NB4 (cell line): Measurements from ENCODE around the gene CYRIA.

ENCODE experiments used
- DNase-seq: peaks from one replicate; pipeline ENCODE4 v3.0.0; 2010; ENCODE audit warnings: low read depth
- H3K4me3 ChIP-seq: one replicate; pipeline ENCODE4 v1.5.1; 2011; ENCODE audit warnings: mild to moderate bottlenecking, low read depth, low read length, moderate library complexity
- MYC ChIP-seq: IDR thresholded peaks from 2 replicates; pipeline ENCODE4 v1.6.1; 2011; ENCODE audit warnings: low read depth, low read length
- POLR2A ChIP-seq: IDR thresholded peaks from 2 replicates; pipeline ENCODE4 v1.6.1; 2011; ENCODE audit warnings: mild to moderate bottlenecking; ENCODE audit not compliant: insufficient read length; ENCODE audit errors: extremely low read depth
- TF ChIP-seq, protein P1 (sequence below): IDR thresholded peaks from 2 replicates; pipeline ENCODE4 v1.6.1; 2011; ENCODE audit warnings: low read depth, low read length
- TF ChIP-seq, protein P2 (sequence below): IDR thresholded peaks from one replicate; pipeline ENCODE4 v1.5.1; 2012; ENCODE audit warnings: low read depth, low read length

Gene CYRIA

DNA sequence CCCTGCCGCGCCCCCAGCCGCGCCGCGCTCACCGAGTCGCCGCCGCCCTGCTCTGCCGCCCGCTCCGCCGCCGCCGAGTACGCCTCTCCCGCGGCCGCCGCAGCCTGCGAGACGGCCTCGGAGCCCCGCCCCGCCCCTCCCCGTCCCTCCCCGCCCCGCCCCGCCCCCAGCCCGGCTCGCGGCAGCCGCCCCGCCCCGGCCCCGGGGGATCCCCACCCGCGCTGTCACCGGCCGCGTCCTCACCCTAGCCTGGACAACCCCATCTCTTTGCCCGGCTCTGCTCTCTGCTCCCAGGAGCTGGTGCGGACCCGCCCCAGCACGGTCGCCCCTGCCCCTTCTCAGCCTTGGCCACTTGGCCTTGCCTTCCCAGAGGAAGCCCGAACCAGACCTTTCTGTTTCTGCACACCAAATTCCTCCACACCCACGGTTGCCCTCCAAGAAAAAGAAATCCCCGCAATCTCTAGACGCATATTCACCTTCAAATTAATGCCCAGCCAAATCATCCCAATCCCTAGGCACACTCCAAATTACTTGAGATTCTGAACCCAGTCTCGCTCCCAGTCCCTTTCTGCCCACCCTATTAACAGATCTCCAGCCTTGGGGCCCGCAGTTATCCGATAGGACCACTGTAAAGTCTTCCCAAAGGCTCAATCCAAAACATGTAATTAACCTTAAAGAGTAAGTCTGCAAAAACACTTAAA, at the start of gene CYRIA:
Gene CYRIA (minus strand): TSS at position 87 of the 701 bp plus-strand sequence. CDS start 77,715 bp downstream, outside the sequence.
- H3K4me3 ChIP-seq = peak within 1 kb of the TSS; percentile 68
- TF ChIP-seq MYC = no peak
- TF ChIP-seq, protein P1, sequence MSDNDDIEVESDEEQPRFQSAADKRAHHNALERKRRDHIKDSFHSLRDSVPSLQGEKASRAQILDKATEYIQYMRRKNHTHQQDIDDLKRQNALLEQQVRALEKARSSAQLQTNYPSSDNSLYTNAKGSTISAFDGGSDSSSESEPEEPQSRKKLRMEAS = no peak
- no peak for TF ChIP-seq POLR2A
- TF ChIP-seq, protein P2, sequence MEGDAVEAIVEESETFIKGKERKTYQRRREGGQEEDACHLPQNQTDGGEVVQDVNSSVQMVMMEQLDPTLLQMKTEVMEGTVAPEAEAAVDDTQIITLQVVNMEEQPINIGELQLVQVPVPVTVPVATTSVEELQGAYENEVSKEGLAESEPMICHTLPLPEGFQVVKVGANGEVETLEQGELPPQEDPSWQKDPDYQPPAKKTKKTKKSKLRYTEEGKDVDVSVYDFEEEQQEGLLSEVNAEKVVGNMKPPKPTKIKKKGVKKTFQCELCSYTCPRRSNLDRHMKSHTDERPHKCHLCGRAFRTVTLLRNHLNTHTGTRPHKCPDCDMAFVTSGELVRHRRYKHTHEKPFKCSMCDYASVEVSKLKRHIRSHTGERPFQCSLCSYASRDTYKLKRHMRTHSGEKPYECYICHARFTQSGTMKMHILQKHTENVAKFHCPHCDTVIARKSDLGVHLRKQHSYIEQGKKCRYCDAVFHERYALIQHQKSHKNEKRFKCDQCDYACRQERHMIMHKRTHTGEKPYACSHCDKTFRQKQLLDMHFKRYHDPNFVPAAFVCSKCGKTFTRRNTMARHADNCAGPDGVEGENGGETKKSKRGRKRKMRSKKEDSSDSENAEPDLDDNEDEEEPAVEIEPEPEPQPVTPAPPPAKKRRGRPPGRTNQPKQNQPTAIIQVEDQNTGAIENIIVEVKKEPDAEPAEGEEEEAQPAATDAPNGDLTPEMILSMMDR = no peak
- peak; percentile 68 for DNase-seq

DNA sequence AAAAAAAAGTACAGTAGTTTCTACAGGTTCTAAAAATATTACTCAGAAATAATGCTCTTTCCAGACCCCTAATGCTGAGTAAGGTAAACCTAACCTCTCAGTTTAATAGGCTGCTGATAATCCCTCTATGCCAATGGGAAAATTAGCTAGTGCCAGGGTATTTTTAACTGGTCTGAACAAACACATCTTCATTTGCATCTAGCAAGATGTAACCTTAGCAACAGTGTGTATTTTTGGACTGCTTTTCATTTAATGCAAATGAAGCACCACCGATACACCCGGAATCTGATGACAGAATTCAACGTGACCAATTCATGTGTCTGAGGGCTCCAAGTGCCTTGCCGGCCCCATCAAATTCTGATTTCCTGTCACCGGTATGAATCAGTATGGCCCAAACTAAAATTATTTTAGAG, 47.4 kb upstream of the CYRIA start:
- no peak for TF ChIP-seq MYC
- TF ChIP-seq, protein P2 = no peak
- TF ChIP-seq, protein P1 = no peak
- TF ChIP-seq POLR2A = no peak
- DNase-seq = no peak
- H3K4me3 ChIP-seq = no peak overlapping the region

DNA sequence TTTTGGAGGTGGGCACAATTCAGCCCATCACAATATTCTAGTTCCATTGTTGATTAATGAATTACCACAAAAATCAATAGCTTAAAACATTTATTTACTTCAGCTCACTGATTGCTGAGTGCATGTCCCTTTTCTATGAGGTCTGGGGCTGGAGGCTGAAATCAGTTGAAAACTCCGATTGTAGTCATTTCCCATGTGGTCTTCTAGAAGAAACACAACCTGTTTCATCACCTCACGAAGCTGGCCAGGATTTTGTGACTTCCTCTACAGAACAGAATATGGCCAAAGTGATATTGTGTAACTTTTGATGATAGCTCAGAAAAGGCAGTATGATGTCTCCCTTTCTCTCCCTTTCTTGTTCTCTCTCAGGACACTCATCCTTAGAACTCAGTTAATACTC, 44.1 kb upstream of the CYRIA start:
- TF ChIP-seq, protein P1 = peak; percentile 78
- TF ChIP-seq MYC = peak; percentile 80
- TF ChIP-seq, protein P2 = no peak

DNA sequence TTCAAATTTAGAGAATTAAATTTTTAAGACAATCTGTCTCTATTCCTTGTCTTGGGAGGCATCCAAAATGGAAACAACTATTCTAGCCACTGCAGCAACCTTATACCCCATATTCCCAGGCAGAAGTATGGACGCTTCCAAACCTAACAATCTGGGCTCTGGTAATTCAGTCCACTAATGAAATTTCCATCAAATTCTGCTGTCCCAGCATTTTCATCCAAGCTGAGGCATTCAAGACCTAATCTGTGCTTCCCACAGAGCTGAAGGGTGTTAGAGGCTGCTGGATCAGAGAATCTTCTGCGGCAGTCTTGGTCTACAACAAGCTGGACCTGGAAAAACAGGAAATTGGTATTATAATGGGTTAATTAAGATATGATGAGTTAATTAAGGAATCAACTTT, 42.5 kb upstream of the CYRIA start:
- no peak for DNase-seq
- H3K4me3 ChIP-seq = no peak overlapping the region
- TF ChIP-seq MYC = no peak
- TF ChIP-seq, protein P1 = no peak
- TF ChIP-seq, protein P2 = no peak
- TF ChIP-seq POLR2A = no peak

More for the DNA sequence above, 44.1 kb upstream of the CYRIA start:
- H3K4me3 ChIP-seq = no peak overlapping the region
- DNase-seq = peak; percentile 88

DNA sequence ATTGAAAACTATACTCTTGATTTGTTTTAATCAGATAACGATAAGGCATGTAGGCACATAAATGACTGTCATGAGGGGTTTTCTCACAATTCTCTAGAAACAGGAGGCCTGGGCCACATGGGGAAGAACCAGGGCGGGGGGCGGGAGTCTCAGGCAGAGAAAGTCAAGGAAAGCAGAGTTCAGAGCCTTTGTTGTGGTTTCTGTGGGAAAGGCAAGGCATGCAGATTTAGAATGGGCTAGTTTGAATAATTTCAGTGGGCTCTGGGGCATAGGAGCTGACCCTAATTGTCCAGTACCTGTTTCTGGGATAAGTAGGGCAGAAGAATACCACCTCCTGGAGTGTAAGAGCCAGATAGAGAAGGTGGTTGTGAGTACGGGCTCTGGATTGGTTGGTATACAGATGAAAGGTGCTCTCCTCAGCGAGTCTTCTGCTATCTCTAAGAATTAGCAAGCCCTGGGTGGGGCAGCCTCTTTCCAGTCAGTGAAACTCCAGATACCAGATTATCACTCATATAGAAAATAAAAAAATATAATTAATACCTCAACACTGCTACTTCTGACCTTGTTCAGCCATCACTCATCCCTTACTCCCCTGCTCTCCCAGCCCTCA, 41.5 kb upstream of the CYRIA start:
- TF ChIP-seq, protein P1 = no peak
- TF ChIP-seq MYC (no peak), POLR2A (no peak)
- TF ChIP-seq, protein P2 = no peak
- H3K4me3 ChIP-seq = no peak overlapping the region
- DNase-seq = peak; percentile 25
